ENCODE data around the gene EFCAB6.

Gene EFCAB6

DNA sequence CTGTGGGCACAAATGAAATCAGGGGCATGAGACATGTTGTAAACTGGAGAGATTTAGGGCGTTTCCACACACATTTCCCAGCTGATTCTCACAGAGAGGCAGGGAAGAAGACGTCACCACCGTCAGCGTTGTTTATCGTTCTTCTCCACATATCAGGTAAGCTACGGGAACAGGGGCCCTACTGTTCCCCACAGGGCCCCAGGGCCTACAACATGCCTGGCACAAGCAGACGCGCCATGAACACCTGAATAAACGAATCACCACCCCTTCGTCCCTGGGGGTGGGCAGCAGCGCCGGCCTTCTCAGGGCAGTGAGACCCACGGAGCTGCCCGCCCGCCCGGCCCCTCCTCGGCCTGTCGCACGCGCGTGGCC is 342 bp downstream of the EFCAB6 start:
- no peak for DNase-seq

DNA sequence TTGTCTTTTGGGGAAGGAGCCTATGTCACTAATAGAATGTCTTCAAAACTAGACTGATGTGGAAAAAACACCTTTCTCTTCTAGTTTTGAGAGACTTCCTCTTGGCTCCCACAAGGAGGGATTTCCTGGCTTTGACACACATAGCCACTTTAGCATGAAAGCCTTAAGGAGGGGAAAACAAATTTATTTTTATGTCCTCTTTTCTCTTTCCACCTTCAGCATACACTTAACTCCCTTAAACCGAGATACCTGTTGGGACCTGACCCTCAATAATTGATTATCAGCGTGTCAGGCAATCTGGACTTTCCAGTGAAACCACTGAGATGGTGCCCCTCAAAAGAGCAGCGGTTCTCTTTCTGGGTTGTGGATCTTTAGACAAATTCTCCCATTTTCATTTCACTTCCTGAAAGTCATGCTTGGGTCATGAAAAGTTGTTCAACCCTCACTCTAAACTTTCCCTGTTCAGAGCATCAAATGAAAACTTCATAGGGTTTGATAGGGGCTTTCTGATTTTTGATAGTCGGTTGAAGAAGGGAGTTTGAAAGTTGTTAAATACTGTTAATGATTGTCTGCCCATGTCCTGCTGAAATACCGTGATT is 9.1 kb downstream of the EFCAB6 start:
- DNase-seq: no peak

DNA sequence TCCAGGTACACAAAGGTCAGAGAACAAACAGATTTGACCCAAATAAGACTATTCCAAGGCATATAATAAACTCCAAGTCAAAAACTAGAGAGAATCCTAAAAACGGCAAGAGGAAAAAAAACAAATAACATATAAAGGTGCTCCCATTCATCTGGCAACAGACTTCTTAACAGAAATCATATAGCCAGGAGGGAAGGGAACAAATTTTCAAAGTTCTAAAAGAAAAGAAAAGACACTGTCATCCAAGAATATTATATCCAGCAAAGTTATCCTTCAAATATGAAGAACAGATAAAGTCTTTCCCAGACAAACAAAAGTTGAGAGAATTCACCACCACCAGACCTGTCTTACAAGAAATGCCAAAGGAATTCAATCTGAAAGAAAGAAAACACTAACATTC is 11.1 kb downstream of the EFCAB6 start:
- no peak for DNase-seq

DNA sequence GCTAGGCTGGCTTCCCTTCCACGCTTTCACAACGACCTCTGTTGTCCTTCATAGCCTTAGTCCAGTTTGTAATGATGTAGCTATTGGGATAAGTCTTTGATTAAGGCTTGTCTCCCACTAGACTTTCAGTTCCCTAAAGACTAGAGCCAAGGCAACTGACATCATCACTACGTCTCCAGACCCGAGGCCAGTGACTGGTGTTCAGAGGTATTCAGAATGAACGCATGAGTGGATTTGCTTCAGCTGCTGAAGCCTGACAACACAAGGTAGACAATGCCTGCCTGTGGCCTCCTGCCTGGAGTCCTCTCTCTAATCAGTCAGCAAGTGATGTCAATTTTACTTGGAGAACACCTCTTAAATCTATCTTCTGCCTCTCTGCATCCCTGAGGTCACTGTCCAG is 13.6 kb downstream of the EFCAB6 start:
- DNase-seq: no peak

DNA sequence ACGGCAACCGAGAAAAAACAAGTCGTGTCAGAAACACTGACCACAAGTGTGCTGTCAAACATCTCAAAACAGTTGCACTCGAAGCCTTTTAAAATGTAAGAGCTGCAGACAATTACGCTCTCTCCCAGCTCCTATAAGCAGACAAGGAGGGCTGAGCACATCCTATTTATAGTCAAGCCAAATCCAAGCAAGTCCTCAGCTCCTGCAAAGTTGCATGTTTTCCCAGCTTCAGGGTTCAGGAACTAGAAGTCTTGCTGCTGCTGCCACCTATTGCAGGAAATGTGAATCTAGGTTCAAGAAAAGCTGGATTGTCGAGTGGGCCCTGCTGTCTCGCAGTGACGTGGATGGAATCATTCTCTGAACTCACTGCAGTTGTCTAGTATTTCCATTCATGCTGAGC is 15.5 kb downstream of the EFCAB6 start:
- DNase-seq: peak; percentile 20

DNA sequence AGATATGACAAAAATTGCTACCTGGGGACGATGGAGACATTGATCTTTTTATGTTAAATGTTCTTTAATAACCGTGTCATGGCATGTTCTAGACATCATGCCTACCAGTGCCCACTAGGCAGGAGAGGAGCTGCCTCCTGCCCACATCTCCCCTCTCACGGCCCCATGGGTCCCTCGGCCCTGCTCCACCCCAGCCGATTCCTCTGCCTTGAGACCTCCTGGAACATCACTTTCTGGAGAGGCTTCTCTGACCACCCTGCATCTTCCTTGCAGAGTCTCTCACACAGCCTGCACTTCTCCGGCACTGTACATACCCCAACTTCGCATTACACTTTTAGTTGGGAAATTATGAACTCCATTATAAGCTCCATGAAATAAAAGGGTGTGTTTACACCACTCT is 16.8 kb downstream of the EFCAB6 start:
- no peak for DNase-seq

DNA sequence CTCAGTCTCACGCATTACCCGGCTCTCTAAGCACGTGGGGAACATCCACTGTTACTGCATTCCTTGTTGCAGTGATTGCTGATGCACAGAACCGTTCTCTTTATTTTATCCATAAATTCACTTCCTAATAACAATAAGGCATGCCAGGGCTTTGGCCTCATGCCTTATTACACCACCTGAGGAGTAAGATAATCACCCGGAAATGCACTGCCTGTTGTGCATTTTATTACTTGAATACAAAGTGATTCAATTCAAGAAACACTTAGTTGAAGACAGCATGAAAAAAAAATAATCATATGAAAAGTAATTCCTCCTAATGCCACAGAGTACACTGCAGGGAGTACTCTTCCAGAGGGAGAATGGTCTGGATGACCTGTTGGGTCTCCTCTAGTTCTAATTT is 19.2 kb downstream of the EFCAB6 start:
- DNase-seq: no peak

DNA sequence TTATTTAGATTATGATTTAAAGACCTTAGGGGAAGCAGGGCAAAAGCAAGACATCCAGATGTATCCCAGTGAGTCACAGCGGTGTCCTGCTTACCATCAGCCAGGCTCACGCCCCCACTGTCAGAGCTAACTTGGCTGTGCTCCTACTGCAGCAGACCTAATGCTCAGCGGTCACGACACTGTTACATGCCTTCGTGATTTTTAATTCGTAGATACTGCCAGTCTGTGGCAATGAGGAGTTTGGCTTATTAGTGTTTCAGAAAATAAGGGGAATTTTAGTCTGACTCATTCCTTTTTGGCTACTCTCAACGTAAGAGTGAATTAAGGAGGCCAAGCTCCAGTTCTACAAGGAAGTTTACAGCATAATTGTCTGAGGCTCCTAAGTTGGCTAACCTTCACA is 22.7 kb downstream of the EFCAB6 start:
- no peak for DNase-seq

DNA sequence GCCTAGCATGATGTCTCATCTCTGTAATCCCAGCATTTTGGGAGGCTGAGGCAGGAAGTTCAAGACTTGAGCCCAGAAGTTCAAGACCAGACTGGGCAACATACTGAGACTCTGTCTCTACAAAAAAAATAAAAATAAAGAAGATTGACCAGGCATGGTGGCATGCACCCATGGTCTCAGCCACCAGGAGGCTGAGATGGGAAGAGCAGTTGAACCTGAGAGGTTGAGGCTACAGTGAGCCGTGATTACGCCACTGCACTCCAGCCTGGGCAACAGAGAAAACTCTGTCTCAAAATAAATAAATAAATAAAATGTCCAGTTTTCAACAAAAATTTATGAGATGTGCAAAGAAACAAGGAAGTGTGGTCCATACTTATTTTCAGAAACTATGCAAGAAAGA is 28.3 kb downstream of the EFCAB6 start:
- no peak for DNase-seq

DNA sequence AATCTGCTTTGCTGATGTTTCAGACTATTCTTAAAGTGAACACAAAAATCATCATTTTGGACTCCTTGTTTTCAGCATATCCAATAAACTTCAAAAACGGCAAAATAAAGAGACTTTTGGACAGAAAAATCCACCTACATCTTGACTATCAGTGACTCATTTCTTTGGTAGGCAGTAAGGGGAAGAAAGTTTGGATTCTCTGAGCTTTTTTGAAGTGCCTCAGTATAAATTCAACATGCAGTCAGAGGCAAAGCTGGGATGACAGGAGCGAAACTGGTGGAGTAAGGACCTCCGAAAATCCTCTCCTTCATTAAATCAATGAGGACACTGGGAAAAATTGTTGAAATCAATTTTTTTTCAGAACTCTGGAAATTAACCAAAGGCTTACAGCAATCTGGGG is 29.7 kb downstream of the EFCAB6 start:
- DNase-seq: no peak

DNA sequence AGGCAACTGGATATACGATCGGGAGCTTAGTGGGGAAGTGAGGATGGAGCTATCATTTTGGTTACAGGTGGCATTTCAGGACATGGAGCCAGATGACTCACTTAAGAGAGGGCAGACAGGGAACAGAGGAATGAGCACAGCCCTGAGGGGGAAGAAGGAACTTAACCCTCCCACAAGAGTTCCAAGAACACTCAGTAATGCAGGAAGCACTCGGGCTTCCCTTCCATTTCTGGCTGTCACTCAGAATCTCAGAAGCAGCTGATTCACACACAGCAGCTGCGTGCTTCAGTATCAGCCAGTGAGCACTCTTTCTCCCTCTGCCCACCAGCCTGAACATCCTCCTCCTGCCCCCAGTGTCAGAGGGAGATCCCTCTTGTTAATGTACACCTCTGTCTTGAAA is 34.8 kb downstream of the EFCAB6 start:
- no peak for DNase-seq

DNA sequence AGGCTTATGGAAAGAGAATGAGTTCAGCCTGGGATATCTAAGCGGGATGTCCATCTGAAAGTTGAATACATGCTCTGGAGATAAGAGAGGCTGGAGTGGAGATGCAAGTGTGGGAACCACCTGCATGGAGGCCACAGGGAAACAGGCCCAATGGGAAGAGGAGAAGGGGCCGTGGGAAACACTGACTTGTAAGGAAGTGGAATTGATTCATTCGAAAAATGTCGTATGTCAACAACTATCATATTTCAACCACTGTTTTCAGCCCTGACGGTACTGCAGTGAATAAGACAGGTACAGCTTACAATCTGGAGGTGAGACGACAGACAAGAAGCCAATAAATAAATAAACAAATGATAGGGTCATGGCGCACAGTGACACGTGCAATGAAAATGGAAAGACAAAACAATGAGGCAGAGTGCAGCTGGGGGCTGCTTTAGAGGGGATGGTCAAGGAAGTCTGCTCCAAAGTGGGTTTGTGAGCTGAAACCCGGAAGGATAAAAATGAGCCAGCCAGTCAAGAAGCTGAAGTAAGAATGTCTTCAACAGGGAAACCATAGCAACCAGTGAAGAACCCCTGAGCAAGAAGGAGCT is 35.9 kb downstream of the EFCAB6 start:
- DNase-seq: no peak

DNA sequence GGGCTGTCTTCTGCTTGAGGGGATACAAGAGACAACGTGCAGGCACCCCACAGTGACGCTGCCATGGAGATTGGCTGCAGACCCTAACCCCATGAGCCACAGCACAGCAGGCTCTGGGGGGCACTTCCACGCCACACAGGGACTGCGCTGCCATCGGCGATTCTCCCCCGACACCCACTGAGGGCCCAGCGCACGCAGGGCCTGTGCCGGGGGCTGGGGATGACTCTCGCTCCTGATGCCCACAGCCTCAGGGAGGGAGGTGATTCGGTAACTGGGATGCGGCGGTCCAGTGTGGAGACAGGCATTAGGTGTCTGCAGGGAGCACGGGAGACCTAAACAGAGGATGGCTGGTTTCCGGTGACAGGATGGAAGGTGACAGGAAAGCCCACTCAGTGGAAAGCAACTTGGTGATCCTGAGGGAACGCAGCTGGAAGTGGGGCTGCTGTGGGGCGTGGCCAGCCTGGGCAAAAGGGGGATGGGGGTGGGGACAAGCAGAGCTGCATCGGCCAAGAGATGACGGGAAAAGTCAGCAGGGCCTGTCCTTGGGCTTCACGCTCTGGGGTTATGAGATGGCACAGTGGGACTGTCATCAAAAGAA is 37.7 kb downstream of the EFCAB6 start:
- DNase-seq: no peak

DNA sequence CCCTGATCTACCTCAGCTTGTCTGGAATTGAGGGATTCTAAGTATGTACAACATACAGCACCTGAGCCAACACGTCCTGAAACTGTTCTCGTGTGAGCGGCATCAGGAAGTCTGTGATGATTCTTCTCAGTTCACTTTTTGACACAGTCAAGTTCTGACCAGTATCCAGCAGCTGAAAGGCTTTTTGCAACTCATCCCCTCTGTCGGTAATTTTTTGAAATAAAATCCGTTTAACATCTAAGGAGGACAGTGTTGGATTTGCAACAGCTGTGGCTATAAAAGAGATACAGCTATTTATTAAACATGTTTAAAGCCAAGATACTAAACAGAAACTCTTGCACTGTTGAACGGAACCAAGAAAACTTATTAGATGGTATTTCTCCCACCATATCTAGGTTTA is 39.3 kb downstream of the EFCAB6 start:
- no peak for DNase-seq

DNA sequence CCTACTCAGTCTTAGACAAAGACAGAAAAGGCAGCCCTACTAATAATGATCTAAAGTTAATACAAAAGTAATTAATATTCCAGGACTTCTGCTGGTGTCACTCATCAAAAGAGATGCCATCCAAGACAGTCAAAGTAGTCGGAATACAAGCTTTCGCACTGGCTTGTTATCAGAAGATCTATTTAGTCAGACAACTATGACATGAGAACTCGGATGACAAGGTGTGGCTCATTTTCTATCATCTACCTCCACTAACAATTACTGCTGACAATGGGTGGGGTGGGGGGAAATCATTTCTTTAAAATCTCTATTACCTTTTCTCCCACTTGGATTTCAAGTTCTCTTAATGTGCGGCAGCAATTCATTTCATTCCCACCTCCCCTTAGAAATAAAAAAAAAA is 56.7 kb downstream of the EFCAB6 start:
- DNase-seq: no peak

DNA sequence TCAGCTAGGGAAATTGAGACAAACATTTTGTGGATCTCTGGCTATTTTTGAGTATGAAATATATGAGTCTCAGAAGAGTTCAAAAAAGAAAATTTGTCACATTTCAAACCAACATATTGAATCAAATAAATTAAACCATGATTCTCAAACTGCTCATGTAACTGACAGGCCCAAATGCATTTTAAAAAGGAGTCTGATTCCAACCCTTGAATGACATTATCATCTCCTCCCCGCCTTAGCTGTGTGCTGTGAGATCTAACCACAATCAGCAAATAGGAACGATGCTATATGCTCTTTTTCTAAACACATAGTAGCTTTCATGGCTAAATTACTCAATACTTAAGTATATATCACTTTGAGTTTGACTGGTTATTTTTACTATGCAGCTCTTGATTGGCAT is 57.1 kb downstream of the EFCAB6 start:
- DNase-seq: no peak

DNA sequence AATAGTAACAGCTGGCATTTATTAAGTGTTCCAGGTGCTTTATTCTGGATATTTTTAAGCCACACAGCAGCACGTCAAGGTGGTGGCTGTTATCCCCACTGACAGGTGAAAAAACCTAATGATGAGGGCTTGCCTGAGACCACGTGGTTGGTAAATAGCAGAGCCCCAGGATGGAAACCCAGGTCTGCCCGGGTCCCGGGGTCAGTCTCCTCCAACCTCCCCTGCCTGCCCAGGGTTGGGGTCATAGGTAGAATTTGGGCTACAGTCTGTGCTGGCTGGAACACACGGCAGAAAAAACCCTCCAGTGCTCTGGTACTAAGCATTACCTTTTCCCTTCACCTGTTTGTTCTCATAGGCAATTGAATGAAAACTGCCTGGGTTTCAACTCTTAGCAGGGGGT is 57.9 kb downstream of the EFCAB6 start:
- DNase-seq: no peak

DNA sequence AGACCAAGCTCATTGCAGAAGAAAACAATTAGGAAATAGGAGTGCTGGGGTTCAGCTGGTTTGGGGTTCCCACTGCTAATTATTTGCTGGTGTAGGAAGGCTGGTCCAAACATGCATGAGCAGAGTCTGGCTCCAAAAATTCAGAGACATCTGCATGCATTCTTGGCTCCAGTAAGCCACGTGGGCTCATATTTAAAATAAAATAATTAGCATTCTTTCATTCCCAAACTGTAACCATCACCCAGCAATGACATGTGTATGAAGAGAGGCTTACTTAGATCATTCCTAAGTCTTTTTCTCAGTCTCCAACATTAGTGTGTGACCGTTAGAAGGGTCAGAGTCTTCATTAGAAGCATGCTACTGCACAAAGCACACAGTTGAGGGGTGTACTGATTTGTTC is 58.4 kb downstream of the EFCAB6 start:
- no peak for DNase-seq

DNA sequence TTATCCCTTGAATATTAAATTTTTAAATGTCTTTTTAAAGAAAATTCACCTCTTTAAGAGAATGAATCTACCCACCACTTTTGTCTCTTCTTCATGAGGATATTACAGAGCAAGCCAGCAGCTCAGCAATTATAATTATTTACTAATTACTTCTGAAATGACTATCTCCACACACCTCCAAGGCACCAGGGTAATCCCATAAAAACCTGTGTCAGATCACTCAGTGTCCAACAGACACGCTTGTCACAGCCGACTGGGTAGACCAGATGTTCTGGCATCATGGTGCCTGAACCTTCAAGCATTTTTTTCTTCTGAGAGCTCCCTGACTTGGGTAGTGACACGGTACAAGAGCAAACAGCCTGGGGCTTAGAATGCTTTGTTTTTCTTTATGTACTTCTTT is 61.4 kb downstream of the EFCAB6 start:
- no peak for DNase-seq

DNA sequence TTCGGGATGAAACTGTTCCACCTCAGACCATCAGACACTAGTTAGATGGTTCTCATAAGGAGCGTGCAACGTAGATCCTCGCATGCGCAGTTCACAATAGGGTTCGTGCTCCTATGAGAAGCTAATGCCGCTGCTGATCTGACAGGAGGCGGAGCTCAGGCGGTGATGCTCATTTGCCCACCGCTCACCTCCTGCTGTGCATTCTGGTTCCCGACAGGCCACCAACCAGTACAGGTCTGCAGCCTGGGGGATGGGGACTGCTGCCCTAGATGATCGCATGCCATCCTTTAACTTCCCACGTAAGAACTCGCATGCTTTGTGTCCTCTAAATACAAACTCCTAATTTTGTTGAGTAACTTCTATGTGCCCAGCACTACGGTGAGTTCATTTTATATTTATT is 62.6 kb downstream of the EFCAB6 start:
- no peak for DNase-seq

DNA sequence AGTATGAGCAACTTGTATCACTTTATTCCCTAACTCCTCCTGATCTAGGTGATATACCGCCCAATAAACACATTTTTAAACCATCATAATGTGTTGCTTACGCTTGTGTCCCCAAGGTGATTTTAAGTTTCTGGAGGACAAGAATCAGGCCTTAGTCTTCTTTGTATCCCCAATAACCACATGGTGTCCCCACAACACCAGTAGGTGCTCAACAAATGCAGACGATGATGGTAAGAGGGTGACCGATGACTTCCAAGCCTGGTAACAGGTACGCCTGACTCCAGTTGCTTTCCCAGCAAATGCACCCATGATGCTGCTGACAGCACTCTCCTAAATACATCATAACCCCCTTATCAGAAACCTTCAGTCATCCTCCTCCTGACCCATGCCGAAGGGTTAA is 64.2 kb downstream of the EFCAB6 start:
- no peak for DNase-seq

DNA sequence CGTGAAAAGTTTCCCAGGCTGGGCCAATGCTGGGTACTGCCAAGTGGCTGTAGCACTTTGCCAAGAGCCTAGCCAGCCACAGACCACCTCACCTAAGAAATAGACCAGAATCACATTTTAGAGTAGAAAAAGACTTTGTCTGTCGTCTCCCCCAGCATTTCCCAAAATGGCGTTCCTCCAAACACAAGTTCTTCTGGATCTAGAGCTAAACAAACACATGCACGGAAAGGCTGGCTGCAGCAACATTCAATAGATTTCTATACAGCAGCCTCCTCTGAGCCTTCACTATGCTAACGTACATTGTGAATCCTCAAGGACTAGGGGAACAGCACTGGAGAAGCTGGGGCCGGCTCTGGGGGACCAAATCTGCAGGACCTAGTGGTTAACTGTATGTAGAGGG is 65.0 kb downstream of the EFCAB6 start:
- DNase-seq: no peak

DNA sequence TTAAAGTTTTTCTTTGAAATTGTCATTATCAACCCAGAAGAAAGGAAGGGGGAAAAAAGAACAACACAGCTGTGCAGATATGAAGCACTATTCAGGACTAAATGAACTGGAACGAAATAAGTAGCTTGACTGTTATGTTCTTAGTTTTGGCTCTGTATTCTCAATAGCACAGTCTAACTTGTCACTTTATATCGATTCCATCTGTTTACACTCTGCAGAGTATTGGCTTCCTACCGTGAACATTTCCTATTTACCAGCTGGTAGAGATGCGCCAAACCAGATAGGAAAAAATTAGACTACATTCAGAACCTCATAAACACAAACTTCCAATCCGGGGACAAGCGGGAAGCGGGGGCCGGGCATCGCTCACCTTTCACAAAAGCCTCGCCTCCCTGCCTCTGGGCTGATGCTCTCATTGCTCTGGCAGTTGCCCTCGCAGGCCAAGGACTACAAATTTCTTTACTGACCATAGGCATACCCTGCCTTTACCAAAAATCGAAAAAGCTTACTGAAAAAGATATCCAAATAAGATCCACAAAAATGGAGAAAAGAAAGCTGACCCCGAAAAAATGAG is 66.2 kb downstream of the EFCAB6 start:
- DNase-seq: peak; percentile 58

DNA sequence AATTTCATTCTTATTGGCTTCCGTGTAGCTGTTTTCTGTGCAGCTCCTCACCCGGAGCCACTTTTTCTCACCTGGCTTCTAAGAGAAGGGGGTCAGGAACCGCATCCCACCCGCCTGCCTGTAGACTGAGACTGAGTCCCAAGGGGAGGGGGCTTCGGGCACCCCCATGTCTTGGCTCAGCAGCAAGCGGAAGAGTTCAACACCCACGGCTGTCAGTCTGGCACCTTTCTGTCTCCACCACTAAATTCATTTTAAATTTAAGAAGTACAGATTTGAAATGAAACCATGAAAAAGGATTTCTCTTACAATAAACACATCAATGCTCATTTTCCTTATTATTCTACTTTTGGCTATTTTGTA is 66.7 kb downstream of the EFCAB6 start:
- no peak for DNase-seq
